Measurements from ENCODE around the gene LACTB.

GRCh38 chr15:63145426-63145825 is 23.8 kb downstream of the LACTB start:
- TF ChIP-seq POLR2A (IDR thresholded peaks at IDR 0.05) (no peak), CTCF (IDR thresholded peaks at IDR 0.05) (no peak), EP300 (IDR thresholded peaks at IDR 0.05) (no peak)

All from tibial nerve (tissue), 4 donors.